Measurements from ENCODE around the gene RASL10B.

The RASL10B gene

DNA sequence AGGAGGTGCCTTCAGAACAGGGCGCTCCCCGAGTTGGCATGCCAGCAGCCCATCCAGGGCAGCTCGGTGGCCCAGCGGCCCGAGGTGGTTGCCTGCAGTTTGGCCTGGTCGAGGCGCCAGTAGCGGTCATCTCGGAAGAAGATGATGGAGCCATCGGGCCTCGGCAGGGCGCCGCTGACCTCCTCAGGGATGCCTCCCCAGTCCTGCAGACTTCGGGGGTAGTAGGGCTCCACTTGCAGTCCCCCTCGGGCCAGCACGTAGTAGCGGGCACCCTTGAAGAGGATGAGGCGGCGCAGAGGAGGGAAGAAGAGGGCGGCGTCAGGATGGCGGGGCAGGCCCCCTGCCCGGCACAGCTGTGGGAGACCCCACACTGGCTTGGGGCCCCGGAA is 35.0 kb downstream of the RASL10B start:
- TF ChIP-seq, protein P1, sequence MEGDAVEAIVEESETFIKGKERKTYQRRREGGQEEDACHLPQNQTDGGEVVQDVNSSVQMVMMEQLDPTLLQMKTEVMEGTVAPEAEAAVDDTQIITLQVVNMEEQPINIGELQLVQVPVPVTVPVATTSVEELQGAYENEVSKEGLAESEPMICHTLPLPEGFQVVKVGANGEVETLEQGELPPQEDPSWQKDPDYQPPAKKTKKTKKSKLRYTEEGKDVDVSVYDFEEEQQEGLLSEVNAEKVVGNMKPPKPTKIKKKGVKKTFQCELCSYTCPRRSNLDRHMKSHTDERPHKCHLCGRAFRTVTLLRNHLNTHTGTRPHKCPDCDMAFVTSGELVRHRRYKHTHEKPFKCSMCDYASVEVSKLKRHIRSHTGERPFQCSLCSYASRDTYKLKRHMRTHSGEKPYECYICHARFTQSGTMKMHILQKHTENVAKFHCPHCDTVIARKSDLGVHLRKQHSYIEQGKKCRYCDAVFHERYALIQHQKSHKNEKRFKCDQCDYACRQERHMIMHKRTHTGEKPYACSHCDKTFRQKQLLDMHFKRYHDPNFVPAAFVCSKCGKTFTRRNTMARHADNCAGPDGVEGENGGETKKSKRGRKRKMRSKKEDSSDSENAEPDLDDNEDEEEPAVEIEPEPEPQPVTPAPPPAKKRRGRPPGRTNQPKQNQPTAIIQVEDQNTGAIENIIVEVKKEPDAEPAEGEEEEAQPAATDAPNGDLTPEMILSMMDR (IDR thresholded peaks at IDR 0.05; ENCODE audit: low read depth, low read length, missing control alignments), result no peak
- DNase-seq (ENCODE audit: low read depth), result no peak
- in situ Hi-C loops (cut with HindIII; ENCODE audit: low sequenced_read_pairs), result no loop called here
- H3K4me3 ChIP-seq (ENCODE audit: low read depth, low read length), result no peak overlapping the region

DNA sequence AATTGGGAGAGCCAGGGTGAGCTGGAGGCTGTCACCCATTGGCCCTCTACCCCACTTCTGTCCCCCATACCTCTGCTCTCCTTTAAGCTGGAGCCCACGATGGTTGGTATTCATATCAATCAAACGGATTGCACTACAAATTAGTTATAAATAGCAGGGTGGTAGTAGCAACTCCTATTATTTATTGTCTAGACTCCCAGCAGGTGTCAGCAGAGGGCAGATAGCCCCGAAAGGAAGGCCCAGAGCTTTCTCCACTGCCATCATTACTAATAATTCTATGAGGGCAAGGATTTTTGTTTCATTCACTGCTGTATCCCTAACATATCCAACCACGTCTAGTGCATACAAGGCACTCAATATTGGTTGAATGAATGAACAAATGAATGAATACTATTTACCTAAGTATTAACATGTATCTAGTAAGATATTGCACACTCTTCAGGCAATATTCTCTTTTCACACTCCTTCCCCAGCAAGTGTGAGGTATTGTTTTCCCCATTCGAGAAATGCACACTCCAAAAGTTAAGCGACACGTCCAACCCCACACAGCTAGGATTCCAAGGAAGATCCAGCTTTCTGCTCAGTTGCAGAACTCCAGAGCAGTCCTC is 35.6 kb downstream of the RASL10B start:
- TF ChIP-seq, protein P1 (IDR thresholded peaks at IDR 0.05; ENCODE audit: low read depth, low read length, missing control alignments), result peak; percentile 71

GRCh38 chr17:35768797-35769196 is 37.4 kb downstream of the RASL10B start:
- in situ Hi-C loops (cut with HindIII; ENCODE audit: low sequenced_read_pairs), result no loop called here

More for the DNA sequence above, 35.6 kb downstream of the RASL10B start:
- H3K4me3 ChIP-seq (ENCODE audit: low read depth, low read length), result no peak overlapping the region
- in situ Hi-C loops (cut with HindIII; ENCODE audit: low sequenced_read_pairs), result no loop called here
- DNase-seq (ENCODE audit: low read depth), result no peak

GRCh38 chr17:35769895-35770486 is 38.6 kb downstream of the RASL10B start:
- in situ Hi-C loops (cut with HindIII; ENCODE audit: low sequenced_read_pairs), result no loop called here
- DNase-seq (ENCODE audit: low read depth), result no peak
- TF ChIP-seq, protein P1 (IDR thresholded peaks at IDR 0.05; ENCODE audit: low read depth, low read length, missing control alignments), result peak; percentile 16
- H3K4me3 ChIP-seq (ENCODE audit: low read depth, low read length), result no peak overlapping the region

More at GRCh38 chr17:35768797-35769196, 37.4 kb downstream of the RASL10B start:
- H3K4me3 ChIP-seq (ENCODE audit: low read depth, low read length), result no peak overlapping the region
- no peak for DNase-seq (ENCODE audit: low read depth)
- TF ChIP-seq, protein P1 (IDR thresholded peaks at IDR 0.05; ENCODE audit: low read depth, low read length, missing control alignments), result no peak

DNA sequence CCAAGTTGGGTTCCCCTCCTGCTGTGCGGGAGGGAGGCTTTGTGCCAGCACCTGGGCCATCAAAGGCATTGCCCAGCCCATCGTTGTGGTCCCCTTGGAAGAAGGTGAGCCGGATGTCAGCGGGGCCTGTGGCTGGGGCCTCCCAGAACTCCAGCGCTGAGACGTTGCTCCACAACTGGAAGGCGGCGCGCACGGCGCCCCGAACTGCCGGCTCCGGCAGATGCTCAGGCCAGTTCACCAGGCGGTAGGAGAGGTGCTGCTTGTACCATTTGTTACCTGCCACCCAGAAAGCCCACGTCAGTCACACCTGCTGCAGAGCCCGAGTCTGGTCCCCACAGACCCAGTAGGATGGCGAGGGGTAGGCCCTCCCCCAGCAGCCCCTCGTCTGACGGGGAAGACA is 41.7 kb downstream of the RASL10B start:
- TF ChIP-seq, protein P1 (IDR thresholded peaks at IDR 0.05; ENCODE audit: low read depth, low read length, missing control alignments), result no peak
- DNase-seq (ENCODE audit: low read depth), result no peak
- in situ Hi-C loops (cut with HindIII; ENCODE audit: low sequenced_read_pairs), result no loop called here
- no peak overlapping the region for H3K4me3 ChIP-seq (ENCODE audit: low read depth, low read length)

- H3K4me3 ChIP-seq (ENCODE audit: low read depth, low read length), result no peak overlapping the region
- TF ChIP-seq, protein P1 (IDR thresholded peaks at IDR 0.05; ENCODE audit: low read depth, low read length, missing control alignments), result no peak
- DNase-seq (ENCODE audit: low read depth), result no peak
- in situ Hi-C loops (cut with HindIII; ENCODE audit: low sequenced_read_pairs), result no loop called here
These were observed 42.4 kb downstream of the RASL10B start for GRCh38 chr17:35773679-35774425.
